GM18517 (cell line): ENCODE measurements around the gene DHX15.

Experiments used
- ATAC-seq: cut with Tn5 transposase; IDR thresholded peaks from one replicate; pipeline ENCODE4 v1.9.1; 2021; ENCODE audit warnings: mild to moderate bottlenecking, moderate library complexity; ENCODE audit not compliant: unreplicated experiment

The DHX15 gene

GRCh38 chr4:24495388-24495787 lies 89.0 kb downstream of the DHX15 start:
- no peak for ATAC-seq

- no peak for ATAC-seq
Measured at GRCh38 chr4:24489870-24490269, 94.5 kb downstream of the DHX15 start.

DNA sequence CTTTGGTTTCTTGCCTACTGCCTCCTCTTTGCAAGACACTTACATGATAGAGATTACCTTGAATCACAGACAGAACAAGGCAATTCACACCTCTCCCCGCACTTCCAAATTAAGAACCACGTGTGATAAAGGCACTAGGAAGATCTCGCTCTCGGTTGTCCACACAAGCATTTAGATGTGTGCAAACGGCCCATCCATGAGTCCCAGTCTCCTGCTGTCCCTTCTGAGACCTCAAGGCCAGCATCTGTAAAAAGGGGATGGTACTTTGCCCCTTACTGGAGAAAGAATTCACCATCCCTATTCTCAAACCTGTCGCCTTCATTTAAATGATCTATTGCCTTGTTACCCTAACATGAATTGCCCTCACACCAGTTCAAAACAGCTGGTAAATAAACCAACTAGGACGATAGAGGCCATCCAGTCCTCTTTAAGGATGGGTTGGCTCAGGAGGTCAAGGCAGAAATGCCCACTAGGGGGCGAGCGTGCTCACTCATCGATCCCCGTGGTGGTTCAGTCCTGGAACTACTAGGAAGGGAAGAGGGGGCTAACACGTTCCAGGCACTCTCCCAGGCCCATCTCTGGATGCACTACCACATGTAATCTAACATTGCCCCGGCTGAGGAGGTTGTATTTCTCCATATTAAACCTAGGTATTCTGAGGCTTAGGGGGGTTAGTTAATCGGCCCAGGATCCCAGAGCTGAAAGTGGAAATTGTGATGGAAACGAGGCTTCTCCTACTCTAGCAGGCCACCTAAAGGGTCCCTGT lies 95.8 kb downstream of the DHX15 start:
- ATAC-seq: peak; percentile 81

DNA sequence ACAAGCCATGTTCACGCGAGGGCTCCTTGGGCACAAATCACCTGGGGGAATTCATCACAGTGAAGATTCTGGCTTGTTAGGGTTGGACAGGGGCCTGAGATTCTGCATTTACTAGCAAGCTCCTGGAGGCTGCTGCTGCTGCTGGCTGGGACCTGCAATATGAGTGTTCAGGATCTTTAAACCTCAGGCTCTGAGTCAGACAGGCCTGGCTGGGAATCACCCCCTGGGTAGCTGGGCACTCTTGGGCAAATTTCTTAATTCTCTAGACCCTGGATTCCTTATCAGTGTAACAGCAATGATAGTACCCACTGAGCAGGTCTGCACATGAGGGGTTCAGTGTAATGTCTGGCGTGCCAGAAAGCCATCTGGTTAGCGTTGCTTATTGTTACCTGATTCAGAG lies 101.5 kb downstream of the DHX15 start:
- ATAC-seq: no peak

- no peak for ATAC-seq
Measured at GRCh38 chr4:24477919-24478318, 106.4 kb downstream of the DHX15 start.
